ENCODE data around the gene ANKRD29. TPM values are rescaled to one million over a fixed set of nuclear protein-coding genes. Genes with fewer than 3 reads are reported as not detected.

ANKRD29 gene
- total and polyA plus RNA-seq, 2 of the 4 experiments (the other 2 are of a cell fraction), result 0.18 to 0.31 TPM

GRCh38 chr18:23632615-23633014 lies 30.1 kb downstream of the ANKRD29 start:
- Histone ChIP-seq H3K27ac (ENCODE audit: insufficient read depth, low read length) (no peak overlapping the region), H3K4me3 (ENCODE audit: insufficient read depth, low read depth, low read length) (no peak overlapping the region), H4K8ac (ENCODE audit: low read depth in 2 of 2, low read length in 2 of 2) (no peak overlapping the region), H2AK5ac (ENCODE audit: low read depth, low read length) (no peak overlapping the region), H3K18ac (ENCODE audit: low read depth, low read length) (no peak overlapping the region), H3K4ac (ENCODE audit: low read depth, low read length) (no peak overlapping the region), H3K56ac (ENCODE audit: extremely low read depth, insufficient read depth, low read length) (no peak overlapping the region), H3K9me3 (ENCODE audit: control insufficient read depth, insufficient read depth, low read length) (no peaks in the 10 kb centered on the region), H2AK9ac (replicated peaks; ENCODE audit: low read depth, low read length, poor library complexity) (no peak overlapping the region), H3K14ac (replicated peaks; ENCODE audit: low read depth, low read length) (no peak overlapping the region), H2BK20ac (ENCODE audit: low read depth, low read length) (no peak overlapping the region), H3K23ac (ENCODE audit: low read depth, low read length) (no peak overlapping the region), H3K36me3 (ENCODE audit: control insufficient read depth, insufficient read depth, low read length) (no peaks in the 10 kb centered on the region), H3K27me3 (ENCODE audit: control insufficient read depth, insufficient read depth, low read length) (peaks cover 4% of the 10 kb centered on the region; the same call in 1 of the 2 replicates), H3K79me1 (ENCODE audit: low read depth in 1 of 2, low read length in 2 of 2) (no peaks in the 10 kb centered on the region), H2BK120ac (ENCODE audit: low read depth, low read length) (no peak overlapping the region), H2AFZ (replicated peaks; ENCODE audit: low read length, poor library complexity) (no peak overlapping the region), H3K4me1 (ENCODE audit: control insufficient read depth, insufficient read depth, low read length) (peaks cover 2% of the 10 kb centered on the region; the same call in 1 of the 2 replicates), H3K4me2 (ENCODE audit: low read depth, low read length) (no peak overlapping the region), H3K9ac (ENCODE audit: low read depth, low read length) (no peak overlapping the region), H2BK15ac (ENCODE audit: low read depth, low read length) (no peak overlapping the region), H4K91ac (ENCODE audit: insufficient read depth, low read depth, low read length) (no peak overlapping the region), H4K20me1 (ENCODE audit: insufficient read depth, low read length) (no peaks in the 10 kb centered on the region), H3K9me1 (ENCODE audit: insufficient read depth, low read length) (peaks cover 6% of the 10 kb centered on the region; the same call in 1 of the 2 replicates), H2BK5ac (ENCODE audit: low read depth, low read length, poor library complexity, severe bottlenecking) (no peak overlapping the region), H4K5ac (ENCODE audit: low read depth, low read length) (no peak overlapping the region)
- dilution Hi-C loops (cut with HindIII; ENCODE audit: low sequenced_read_pairs, unreplicated experiment), result no loop called here
- CTCF ChIA-PET, result no interaction called here
- in situ Hi-C loops (cut with MboI; ENCODE audit: low sequenced_read_pairs), result no loop called here
- no peak for ATAC-seq (ENCODE audit: low read depth)
- TF ChIP-seq USF2 (IDR thresholded peaks at IDR 0.05; ENCODE audit: low read depth, low read length), result no peak
- TF ChIP-seq FOS (IDR thresholded peaks at IDR 0.05; ENCODE audit: low read depth, low read length), result no peak
- TF ChIP-seq MXI1 (IDR thresholded peaks at IDR 0.05; ENCODE audit: borderline replicate concordance, low read depth, low read length), result no peak
- TF ChIP-seq CEBPB (IDR thresholded peaks at IDR 0.05; ENCODE audit: low read depth, low read length), result no peak
- no peak for TF ChIP-seq MAFK (IDR thresholded peaks at IDR 0.05; ENCODE audit: low read depth, low read length)
- TF ChIP-seq NFE2L2 (IDR thresholded peaks at IDR 0.05; ENCODE audit: low read depth, low read length), result no peak
- TF ChIP-seq ELK1 (IDR thresholded peaks at IDR 0.05; ENCODE audit: borderline replicate concordance, low read depth, low read length), result no peak
- TF ChIP-seq CHD1 (IDR thresholded peaks at IDR 0.05; ENCODE audit: low read depth, low read length), result no peak
- no peak for TF ChIP-seq MAZ (IDR thresholded peaks at IDR 0.05; ENCODE audit: borderline replicate concordance, low read depth, low read length)
- TF ChIP-seq CTCF (conservative IDR thresholded peaks at IDR 0.05; ENCODE audit: low read depth, low read length), result no peak
- no peak for TF ChIP-seq BHLHE40 (IDR thresholded peaks at IDR 0.05; ENCODE audit: low read depth, low read length)
- no peak for TF ChIP-seq RAD21 (IDR thresholded peaks at IDR 0.05; ENCODE audit: low read length)
- TF ChIP-seq RFX5 (IDR thresholded peaks at IDR 0.05; ENCODE audit: low read depth, low read length), result no peak
- intact Hi-C loops (cut with micrococcal nuclease), result no loop called here
- no TSS peak for BruUV-seq (replicated peaks)
- DNase-seq, result no peak
- POLR2A ChIA-PET (ENCODE audit: unreplicated experiment), result no interaction called here
- no CpG with 5 or more reads among the region's 1 CpG for WGBS, 2 experiments (ENCODE audit: extremely low coverage in 2 of 2, insufficient read length in 1 of 2)

Measured in IMR-90 (cell line).